PFSK-1 (cell line): ENCODE results near the gene CHMP6.

ENCODE experiments used
- POLR2AphosphoS5 ChIP-seq: IDR thresholded peaks from 2 replicates; pipeline ENCODE4 v1.6.1; 2012; ENCODE audit warnings: low read depth, mild to moderate bottlenecking, control low read depth, low read length, moderate library complexity
- SIN3A ChIP-seq: IDR thresholded peaks from 2 replicates; pipeline ENCODE4 v1.6.1; 2012; ENCODE audit warnings: mild to moderate bottlenecking, low read length, moderate library complexity, borderline replicate concordance; ENCODE audit not compliant: insufficient read depth
- TAF1 ChIP-seq: IDR thresholded peaks from 2 replicates; pipeline ENCODE4 v1.6.1; 2012; ENCODE audit warnings: low read length, control low read depth, borderline replicate concordance; ENCODE audit not compliant: insufficient read depth
- TF ChIP-seq, protein P1 (sequence below), 2 experiments: IDR thresholded peaks; 2 replicates each; pipeline versions ENCODE4 v1.6.1 to v1.8.0; 2011 to 2012; ENCODE audit warnings: low read depth in 2 of 2, low read length in 2 of 2, control low read depth in 1 of 2, inconsistent platforms in 1 of 2, mild to moderate bottlenecking in 1 of 2, moderate library complexity in 1 of 2; ENCODE audit not compliant: insufficient read depth in 1 of 2

- TF ChIP-seq SIN3A (no peak), POLR2AphosphoS5 (no peak), TAF1 (no peak)
- TF ChIP-seq, protein P1, sequence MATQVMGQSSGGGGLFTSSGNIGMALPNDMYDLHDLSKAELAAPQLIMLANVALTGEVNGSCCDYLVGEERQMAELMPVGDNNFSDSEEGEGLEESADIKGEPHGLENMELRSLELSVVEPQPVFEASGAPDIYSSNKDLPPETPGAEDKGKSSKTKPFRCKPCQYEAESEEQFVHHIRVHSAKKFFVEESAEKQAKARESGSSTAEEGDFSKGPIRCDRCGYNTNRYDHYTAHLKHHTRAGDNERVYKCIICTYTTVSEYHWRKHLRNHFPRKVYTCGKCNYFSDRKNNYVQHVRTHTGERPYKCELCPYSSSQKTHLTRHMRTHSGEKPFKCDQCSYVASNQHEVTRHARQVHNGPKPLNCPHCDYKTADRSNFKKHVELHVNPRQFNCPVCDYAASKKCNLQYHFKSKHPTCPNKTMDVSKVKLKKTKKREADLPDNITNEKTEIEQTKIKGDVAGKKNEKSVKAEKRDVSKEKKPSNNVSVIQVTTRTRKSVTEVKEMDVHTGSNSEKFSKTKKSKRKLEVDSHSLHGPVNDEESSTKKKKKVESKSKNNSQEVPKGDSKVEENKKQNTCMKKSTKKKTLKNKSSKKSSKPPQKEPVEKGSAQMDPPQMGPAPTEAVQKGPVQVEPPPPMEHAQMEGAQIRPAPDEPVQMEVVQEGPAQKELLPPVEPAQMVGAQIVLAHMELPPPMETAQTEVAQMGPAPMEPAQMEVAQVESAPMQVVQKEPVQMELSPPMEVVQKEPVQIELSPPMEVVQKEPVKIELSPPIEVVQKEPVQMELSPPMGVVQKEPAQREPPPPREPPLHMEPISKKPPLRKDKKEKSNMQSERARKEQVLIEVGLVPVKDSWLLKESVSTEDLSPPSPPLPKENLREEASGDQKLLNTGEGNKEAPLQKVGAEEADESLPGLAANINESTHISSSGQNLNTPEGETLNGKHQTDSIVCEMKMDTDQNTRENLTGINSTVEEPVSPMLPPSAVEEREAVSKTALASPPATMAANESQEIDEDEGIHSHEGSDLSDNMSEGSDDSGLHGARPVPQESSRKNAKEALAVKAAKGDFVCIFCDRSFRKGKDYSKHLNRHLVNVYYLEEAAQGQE (IDR thresholded peaks at IDR 0.05; ENCODE audit: insufficient read depth in 1 of 2, low read depth in 2 of 2, low read length in 2 of 2) = no peak
Measured at GRCh38 chr17:81032641-81033480, 41.2 kb downstream of the CHMP6 start.
